ENCODE results near the gene TRPM1. TPM values are rescaled to one million over a fixed set of nuclear protein-coding genes. Genes with fewer than 3 reads are reported as not detected.

The TRPM1 gene
- total and polyA plus RNA-seq, 12 donors: 0.34 TPM; not detected in 11

- DNase-seq: no peak
- peak overlapping the region in 2 of 4 donors; percentile 80 to 95 for H3K4me3 ChIP-seq
- peak overlapping the region in 3 of 5 donors; percentile 47 to 96 (median 93) for H3K27ac ChIP-seq
- TF ChIP-seq CTCF (IDR thresholded peaks at IDR 0.05) (no peak), POLR2A (IDR thresholded peaks at IDR 0.05) (no peak)
- no peaks in the 10 kb centered on the region for H3K36me3 ChIP-seq (replicated peaks in 1 of 2)
- H3K4me1 ChIP-seq (replicated peaks in 1 of 2): peaks cover 29 to 38% of the 10 kb centered on the region in 2 donors
- H3K9me3 ChIP-seq (replicated peaks in 1 of 3): no peaks in the 10 kb centered on the region
- H3K27me3 ChIP-seq: no peaks in the 10 kb centered on the region
- 48 to 72% (median 56%) methylated on average over 2 of the region's 2 CpGs for WGBS, 4 donors
- intact Hi-C loops (cut with DNase I): no loop called here
These were observed 111.5 kb downstream of the TRPM1 start for GRCh38 chr15:30990036-30990435.

GRCh38 chr15:30985081-30985531, 116.4 kb downstream of the TRPM1 start:
- Histone ChIP-seq H3K27me3 (no peaks in the 10 kb centered on the region), H3K9me3 (replicated peaks in 1 of 3) (no peaks in the 10 kb centered on the region), H3K4me3 (peak overlapping the region in 1 of 4 donors; percentile 5), H3K4me1 (replicated peaks in 1 of 2) (peaks cover 28 to 51% of the 10 kb centered on the region in 2 donors), H3K27ac (peak overlapping the region in 4 of 5 donors; percentile 12 to 49 (median 30)), H3K36me3 (replicated peaks in 1 of 2) (no peaks in the 10 kb centered on the region)
- peak; percentile 24 to 71 (median 50) for DNase-seq
- TF ChIP-seq POLR2A (IDR thresholded peaks at IDR 0.05) (no peak), CTCF (IDR thresholded peaks at IDR 0.05) (no peak)
- 3 to 10% (median 10%) methylated on average over 3 of the region's 3 CpGs for WGBS, 4 donors
- intact Hi-C loops (cut with DNase I): loop anchor here in 1 of 2 donors (10.0 kb wide), 1 partner anchor 80 kb away; the partner anchor contains the start of gene FAN1

- Histone ChIP-seq H3K4me3 (peak overlapping the region in 1 of 4 donors; percentile 5), H3K4me1 (replicated peaks in 1 of 2) (peaks cover 25 to 47% of the 10 kb centered on the region in 2 donors), H3K36me3 (replicated peaks in 1 of 2) (no peaks in the 10 kb centered on the region), H3K27ac (peak overlapping the region in 4 of 5 donors; percentile 12 to 49 (median 30)), H3K27me3 (no peaks in the 10 kb centered on the region), H3K9me3 (replicated peaks in 1 of 3) (no peaks in the 10 kb centered on the region)
- DNase-seq: no peak
- intact Hi-C loops (cut with DNase I): loop anchor here in 1 of 2 donors (10.0 kb wide), 1 partner anchor 80 kb away; the partner anchor contains the start of gene FAN1
- 34 to 43% (median 38%) methylated on average over 6 of the region's 6 CpGs for WGBS, 4 donors
- TF ChIP-seq POLR2A (IDR thresholded peaks at IDR 0.05): no peak
- TF ChIP-seq CTCF (IDR thresholded peaks at IDR 0.05): no peak
These were observed 117.0 kb downstream of the TRPM1 start for GRCh38 chr15:30984542-30984941.

- peak overlapping the region in 2 of 5 donors; percentile 13 to 31 for H3K27ac ChIP-seq
- 42 to 57% (median 54%) methylated on average over 3 of the region's 3 CpGs for WGBS, 4 donors
- intact Hi-C loops (cut with DNase I): loop anchor here in 1 of 2 donors (10.0 kb wide), 1 partner anchor 79 kb away; the partner anchor contains the start of gene FAN1
- peak overlapping the region in 1 of 4 donors; percentile 5 for H3K4me3 ChIP-seq
- no peaks in the 10 kb centered on the region for H3K9me3 ChIP-seq (replicated peaks in 1 of 3)
- H3K4me1 ChIP-seq (replicated peaks in 1 of 2): peaks cover 21 to 43% of the 10 kb centered on the region in 2 donors
- H3K27me3 ChIP-seq: no peaks in the 10 kb centered on the region
- H3K36me3 ChIP-seq (replicated peaks in 1 of 2): no peaks in the 10 kb centered on the region
- TF ChIP-seq POLR2A (IDR thresholded peaks at IDR 0.05): no peak
- DNase-seq: no peak
These were observed 117.4 kb downstream of the TRPM1 start for GRCh38 chr15:30984118-30984517.

- Histone ChIP-seq H3K27me3 (no peaks in the 10 kb centered on the region), H3K9me3 (replicated peaks in 1 of 3) (no peaks in the 10 kb centered on the region), H3K4me1 (replicated peaks in 1 of 2) (peaks cover 2 to 15% of the 10 kb centered on the region in 2 donors), H3K27ac (no peak overlapping the region), H3K36me3 (replicated peaks in 1 of 2) (peaks cover 0 to 4% of the 10 kb centered on the region in 2 donors), H3K4me3 (no peak overlapping the region)
- no peak for DNase-seq
- TF ChIP-seq CTCF (IDR thresholded peaks at IDR 0.05): no peak
- no peak for TF ChIP-seq POLR2A (IDR thresholded peaks at IDR 0.05)
- intact Hi-C loops (cut with DNase I): no loop called here
- WGBS, 4 donors: 53 to 92% (median 85%) methylated on average over 5 of the region's 5 CpGs
These were observed 122.1 kb downstream of the TRPM1 start for GRCh38 chr15:30979457-30979856.

All from adrenal gland (tissue), 12 donors.